Measurements from ENCODE around the gene SPATA20.

DNA sequence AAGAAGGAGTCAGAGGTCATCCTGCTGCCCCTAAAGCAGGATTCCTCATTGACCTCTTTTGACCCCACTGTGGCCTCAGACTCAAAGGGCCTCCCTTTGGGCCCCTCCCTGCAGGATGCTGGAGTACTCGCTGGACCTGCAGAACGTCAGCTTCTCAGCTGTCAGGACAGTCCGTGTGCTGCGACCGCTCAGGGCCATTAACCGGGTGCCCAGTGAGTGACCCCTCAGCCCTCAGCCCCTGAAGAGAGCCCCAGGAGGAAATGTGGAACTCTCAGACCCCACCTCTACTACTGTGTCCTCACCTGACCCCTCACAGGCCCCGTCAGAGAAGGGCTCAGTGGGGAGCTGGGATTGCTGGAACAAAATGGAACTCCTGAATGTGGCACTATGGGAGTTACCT lies 22.6 kb downstream of the SPATA20 start:
- TF ChIP-seq, protein P1, sequence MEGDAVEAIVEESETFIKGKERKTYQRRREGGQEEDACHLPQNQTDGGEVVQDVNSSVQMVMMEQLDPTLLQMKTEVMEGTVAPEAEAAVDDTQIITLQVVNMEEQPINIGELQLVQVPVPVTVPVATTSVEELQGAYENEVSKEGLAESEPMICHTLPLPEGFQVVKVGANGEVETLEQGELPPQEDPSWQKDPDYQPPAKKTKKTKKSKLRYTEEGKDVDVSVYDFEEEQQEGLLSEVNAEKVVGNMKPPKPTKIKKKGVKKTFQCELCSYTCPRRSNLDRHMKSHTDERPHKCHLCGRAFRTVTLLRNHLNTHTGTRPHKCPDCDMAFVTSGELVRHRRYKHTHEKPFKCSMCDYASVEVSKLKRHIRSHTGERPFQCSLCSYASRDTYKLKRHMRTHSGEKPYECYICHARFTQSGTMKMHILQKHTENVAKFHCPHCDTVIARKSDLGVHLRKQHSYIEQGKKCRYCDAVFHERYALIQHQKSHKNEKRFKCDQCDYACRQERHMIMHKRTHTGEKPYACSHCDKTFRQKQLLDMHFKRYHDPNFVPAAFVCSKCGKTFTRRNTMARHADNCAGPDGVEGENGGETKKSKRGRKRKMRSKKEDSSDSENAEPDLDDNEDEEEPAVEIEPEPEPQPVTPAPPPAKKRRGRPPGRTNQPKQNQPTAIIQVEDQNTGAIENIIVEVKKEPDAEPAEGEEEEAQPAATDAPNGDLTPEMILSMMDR (IDR thresholded peaks at IDR 0.05), result no peak
- TF ChIP-seq EZH2phosphoT487 (IDR thresholded peaks at IDR 0.05), result no peak
- TF ChIP-seq EZH2 (IDR thresholded peaks at IDR 0.05), result no peak

Measured in neural progenitor cell (in vitro differentiated cells).